Measurements from ENCODE around the gene MYRIP.
A peak's percentile ranks its signal among the peaks of the same experiment; 100 is the strongest.

MYRIP gene

GRCh38 chr3:40173227-40173721, 363.9 kb downstream of the MYRIP start:
- TF ChIP-seq ZNF274 (IDR thresholded peaks at IDR 0.05; ENCODE audit: low read depth, low read length), result no peak
- no peak overlapping the region for H3K4me3 ChIP-seq (ENCODE audit: low read length)

- no peak for TF ChIP-seq ZNF274 (IDR thresholded peaks at IDR 0.05; ENCODE audit: low read depth, low read length)
- H3K4me3 ChIP-seq (ENCODE audit: low read length), result no peak overlapping the region
These were observed 368.7 kb downstream of the MYRIP start for GRCh38 chr3:40178012-40178594.

DNA sequence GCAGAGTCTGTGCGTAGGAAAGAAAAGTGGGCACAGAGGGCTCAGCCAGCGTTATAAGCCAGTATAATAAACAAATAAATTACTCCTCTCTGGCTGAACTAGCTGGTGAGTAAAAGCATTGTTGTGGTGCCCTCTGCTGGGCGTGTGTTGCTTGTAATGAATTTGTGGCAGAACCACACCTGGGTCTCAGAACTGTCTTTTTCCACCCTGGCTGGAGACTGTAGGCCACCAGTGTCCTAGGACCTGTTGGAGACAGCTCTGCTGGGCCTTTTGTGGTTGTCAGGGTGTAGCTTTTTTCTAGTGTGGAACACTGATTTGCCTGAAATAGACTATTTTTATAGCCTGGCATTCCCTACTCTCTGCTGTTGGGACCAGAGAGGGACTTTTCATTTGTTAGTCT, 369.6 kb downstream of the MYRIP start:
- TF ChIP-seq ZNF274 (IDR thresholded peaks at IDR 0.05; ENCODE audit: low read depth, low read length), result no peak
- H3K4me3 ChIP-seq (ENCODE audit: low read length), result no peak overlapping the region

GRCh38 chr3:40181182-40181581, 371.8 kb downstream of the MYRIP start:
- H3K4me3 ChIP-seq (ENCODE audit: low read length), result no peak overlapping the region
- TF ChIP-seq ZNF274 (IDR thresholded peaks at IDR 0.05; ENCODE audit: low read depth, low read length), result no peak

DNA sequence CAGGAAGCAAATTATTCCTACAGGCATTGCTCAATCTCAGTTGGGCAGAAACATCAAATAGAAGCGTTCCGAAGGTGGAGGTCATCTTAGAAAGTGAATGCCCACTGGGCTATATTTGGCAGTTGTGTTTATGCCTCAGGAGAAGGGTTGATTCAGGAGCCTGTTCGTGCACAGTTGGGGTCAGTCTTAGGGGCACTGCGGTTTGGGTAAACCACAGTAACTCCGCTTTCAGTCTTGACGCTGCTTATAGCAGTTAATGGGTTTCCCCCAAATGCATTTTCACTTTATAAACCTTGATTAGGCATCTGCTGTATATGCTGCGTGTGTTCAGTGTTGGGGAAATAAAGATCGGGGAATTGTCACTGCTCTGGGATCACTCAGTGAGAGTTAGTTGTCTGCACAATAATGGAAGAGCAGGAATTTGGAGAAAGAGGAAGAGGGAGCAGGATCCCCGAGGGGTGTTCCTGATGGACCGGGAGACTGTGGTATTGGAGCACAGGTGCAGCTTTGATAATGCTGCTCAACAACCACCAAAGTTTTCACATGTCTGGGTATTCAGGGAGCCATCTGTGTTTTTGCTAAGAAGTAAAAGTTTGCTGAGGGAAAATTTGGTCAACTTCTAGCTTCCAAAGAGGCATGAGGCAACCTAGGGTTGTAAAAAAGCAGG, 375.8 kb downstream of the MYRIP start:
- peak overlapping the region; percentile 35; the same call in 1 of the 2 replicates for H3K4me3 ChIP-seq (ENCODE audit: low read length)
- no peak for TF ChIP-seq ZNF274 (IDR thresholded peaks at IDR 0.05; ENCODE audit: low read depth, low read length)

- no peak overlapping the region for H3K4me3 ChIP-seq (ENCODE audit: low read length)
These were observed 377.1 kb downstream of the MYRIP start for GRCh38 chr3:40186508-40186907.

DNA sequence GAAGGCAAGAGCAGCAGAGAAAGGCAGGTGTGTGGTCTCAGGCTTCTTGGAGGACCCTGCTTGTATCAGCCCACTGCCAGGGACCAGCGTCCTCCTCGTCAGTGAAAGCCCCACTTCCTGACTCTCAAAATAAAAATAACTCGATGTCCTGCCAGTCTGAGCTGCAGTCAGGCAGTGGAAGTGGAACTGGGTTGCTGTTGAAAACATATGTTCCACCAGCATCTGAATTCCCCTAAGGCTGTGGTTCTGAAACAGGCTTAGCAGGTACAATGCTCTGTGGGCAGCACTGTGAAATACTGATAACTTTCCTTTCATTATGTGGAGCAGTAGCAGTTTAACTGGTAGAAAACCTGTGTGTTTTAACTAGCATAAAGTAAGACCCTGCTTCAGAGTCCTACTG, 378.5 kb downstream of the MYRIP start:
- no peak overlapping the region for H3K4me3 ChIP-seq (ENCODE audit: low read length)
- no peak for TF ChIP-seq ZNF274 (IDR thresholded peaks at IDR 0.05; ENCODE audit: low read depth, low read length)

More at GRCh38 chr3:40186508-40186907, 377.1 kb downstream of the MYRIP start:
- TF ChIP-seq ZNF274 (IDR thresholded peaks at IDR 0.05; ENCODE audit: low read depth, low read length), result no peak

- H3K4me3 ChIP-seq (ENCODE audit: low read length), result no peak overlapping the region
These were observed 379.7 kb downstream of the MYRIP start for GRCh38 chr3:40189118-40189517.

GRCh38 chr3:40190056-40190455, 380.6 kb downstream of the MYRIP start:
- no peak overlapping the region for H3K4me3 ChIP-seq (ENCODE audit: low read length)
- no peak for TF ChIP-seq ZNF274 (IDR thresholded peaks at IDR 0.05; ENCODE audit: low read depth, low read length)

More at GRCh38 chr3:40189118-40189517, 379.7 kb downstream of the MYRIP start:
- TF ChIP-seq ZNF274 (IDR thresholded peaks at IDR 0.05; ENCODE audit: low read depth, low read length), result no peak

- no peak overlapping the region for H3K4me3 ChIP-seq (ENCODE audit: low read length)
- no peak for TF ChIP-seq ZNF274 (IDR thresholded peaks at IDR 0.05; ENCODE audit: low read depth, low read length)
These were observed 381.8 kb downstream of the MYRIP start for GRCh38 chr3:40191251-40191650.

- TF ChIP-seq ZNF274 (IDR thresholded peaks at IDR 0.05; ENCODE audit: low read depth, low read length), result no peak
- H3K4me3 ChIP-seq (ENCODE audit: low read length), result no peak overlapping the region
These were observed 382.5 kb downstream of the MYRIP start for GRCh38 chr3:40191850-40192448.

DNA sequence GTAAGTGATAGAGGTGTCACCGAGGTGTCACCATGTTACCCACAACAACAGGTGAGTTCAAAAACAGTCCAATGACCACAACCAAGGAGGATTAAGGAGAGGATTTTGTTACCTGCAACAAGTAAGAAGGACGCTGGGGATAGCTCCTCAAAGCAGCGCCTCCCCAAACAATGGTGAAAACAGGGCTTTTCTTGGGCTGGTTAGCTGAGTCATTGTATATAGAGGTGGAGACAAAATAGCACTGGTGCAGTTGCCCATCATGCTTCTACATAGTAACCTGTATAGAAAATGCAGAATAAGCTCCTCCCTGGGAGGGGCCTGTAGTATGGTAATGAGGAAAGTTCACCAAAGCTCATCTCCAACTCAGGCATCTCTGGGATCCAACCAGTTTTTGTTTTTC, 383.2 kb downstream of the MYRIP start:
- TF ChIP-seq ZNF274 (IDR thresholded peaks at IDR 0.05; ENCODE audit: low read depth, low read length), result no peak

DNA sequence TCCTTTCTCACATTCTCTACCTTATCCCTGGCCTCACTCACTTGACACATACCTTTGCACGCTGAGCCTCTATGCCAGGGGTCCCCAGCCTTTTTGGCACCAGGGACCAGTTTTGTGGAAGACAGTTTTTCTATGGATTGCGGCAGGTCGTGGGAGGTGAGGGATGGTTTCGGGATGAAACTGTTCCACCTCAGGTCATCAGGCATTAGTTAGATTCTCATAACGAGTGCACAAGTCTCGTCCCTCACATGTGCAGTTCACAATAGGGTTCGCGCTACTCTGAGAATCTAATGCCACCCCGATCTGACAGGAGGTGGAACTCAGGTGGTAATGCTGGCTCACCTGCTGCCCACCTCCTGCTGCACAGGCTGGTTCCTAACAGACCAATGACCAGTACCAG, 387.6 kb downstream of the MYRIP start:
- H3K4me3 ChIP-seq (ENCODE audit: low read length), result no peak overlapping the region
- no peak for TF ChIP-seq ZNF274 (IDR thresholded peaks at IDR 0.05; ENCODE audit: low read depth, low read length)

More for the DNA sequence above, 383.2 kb downstream of the MYRIP start:
- no peak overlapping the region for H3K4me3 ChIP-seq (ENCODE audit: low read length)

- no peak overlapping the region for H3K4me3 ChIP-seq (ENCODE audit: low read length)
- no peak for TF ChIP-seq ZNF274 (IDR thresholded peaks at IDR 0.05; ENCODE audit: low read depth, low read length)
These were observed 391.4 kb downstream of the MYRIP start for GRCh38 chr3:40200692-40201316.
